ENCODE data around the gene IMMP2L.

IMMP2L gene

GRCh38 chr7:111556977-111557376 is 5.3 kb downstream of the IMMP2L start:
- no peak for DNase-seq

- DNase-seq = no peak
These were observed 8.2 kb downstream of the IMMP2L start for GRCh38 chr7:111554086-111554485.

GRCh38 chr7:111541067-111541466 is 21.2 kb downstream of the IMMP2L start:
- no peak for DNase-seq

- no peak for DNase-seq
These were observed 22.0 kb downstream of the IMMP2L start for GRCh38 chr7:111540199-111540815.

GRCh38 chr7:111537134-111537533 is 25.2 kb downstream of the IMMP2L start:
- no peak for DNase-seq

GRCh38 chr7:111535142-111535870 is 27.0 kb downstream of the IMMP2L start:
- no peak for DNase-seq

- no peak for DNase-seq
These were observed 29.7 kb downstream of the IMMP2L start for GRCh38 chr7:111532625-111533024.

GRCh38 chr7:111531993-111532392 is 30.3 kb downstream of the IMMP2L start:
- DNase-seq = no peak

- no peak for DNase-seq
These were observed 32.0 kb downstream of the IMMP2L start for GRCh38 chr7:111530356-111530668.

- DNase-seq = no peak
These were observed 32.6 kb downstream of the IMMP2L start for GRCh38 chr7:111529507-111530355.

GRCh38 chr7:111528331-111528730 is 34.0 kb downstream of the IMMP2L start:
- DNase-seq = no peak

GRCh38 chr7:111527545-111527944 is 34.7 kb downstream of the IMMP2L start:
- DNase-seq = no peak

- DNase-seq = no peak
These were observed 37.2 kb downstream of the IMMP2L start for GRCh38 chr7:111525100-111525499.

GRCh38 chr7:111521660-111522059 is 40.6 kb downstream of the IMMP2L start:
- DNase-seq = no peak

GRCh38 chr7:111518264-111518663 is 44.0 kb downstream of the IMMP2L start:
- no peak for DNase-seq

- DNase-seq = no peak
These were observed 44.7 kb downstream of the IMMP2L start for GRCh38 chr7:111517549-111517951.

GRCh38 chr7:111516612-111517011 is 45.7 kb downstream of the IMMP2L start:
- no peak for DNase-seq

- DNase-seq = no peak
These were observed 48.7 kb downstream of the IMMP2L start for GRCh38 chr7:111513566-111513965.

- DNase-seq = no peak
These were observed 50.4 kb downstream of the IMMP2L start for GRCh38 chr7:111511845-111512244.

GRCh38 chr7:111510584-111511378 is 51.5 kb downstream of the IMMP2L start:
- DNase-seq = no peak

GRCh38 chr7:111510062-111510461 is 52.2 kb downstream of the IMMP2L start:
- DNase-seq = no peak

GRCh38 chr7:111509288-111509687 is 53.0 kb downstream of the IMMP2L start:
- no peak for DNase-seq

- no peak for DNase-seq
These were observed 53.9 kb downstream of the IMMP2L start for GRCh38 chr7:111508387-111508786.

Measured in stimulated activated CD4-positive, alpha-beta T cell treated with anti-CD3 and anti-CD28 coated beads, Interleukin-4, amount 100 ng/mL, for 4 hours (primary cell).